MV-4-11 (cell line): ENCODE data around the gene CKAP5.
A peak's percentile ranks its signal among the peaks of the same experiment; 100 is the strongest.
"Not testable (repeated sequence)": the region's sequence is repeated elsewhere in the genome, so short reads cannot be mapped to it uniquely, and the experiment has no call there.

ENCODE experiments used
- DNase-seq: peaks from one replicate; lab custom pipeline; 2025; lab: John Stamatoyannopoulos, UW

CKAP5 gene

GRCh38 chr11:46726206-46726862 is 119.7 kb downstream of the CKAP5 start:
- DNase-seq: no peak

GRCh38 chr11:46725338-46726205 is 120.5 kb downstream of the CKAP5 start:
- no peak for DNase-seq

GRCh38 chr11:46724088-46724487 is 122.0 kb downstream of the CKAP5 start:
- no peak for DNase-seq

- DNase-seq: no peak
Measured at GRCh38 chr11:46723359-46723680, 122.8 kb downstream of the CKAP5 start.

GRCh38 chr11:46722566-46723358 is 123.3 kb downstream of the CKAP5 start:
- no peak for DNase-seq

GRCh38 chr11:46721286-46721685 is 124.8 kb downstream of the CKAP5 start:
- DNase-seq: no peak

- DNase-seq: no peak
Measured at GRCh38 chr11:46719543-46720218, 126.4 kb downstream of the CKAP5 start.

GRCh38 chr11:46719048-46719542 is 127.0 kb downstream of the CKAP5 start, which contains the start of gene F2:
Gene F2, plus strand, starts transcription at chr11:46719213. Its CDS starts 23 bp downstream, at chr11:46719236.
- DNase-seq: no peak

GRCh38 chr11:46718155-46719019 is 127.7 kb downstream of the CKAP5 start:
- DNase-seq: no peak

GRCh38 chr11:46717825-46718154 is 128.3 kb downstream of the CKAP5 start:
- DNase-seq: not testable (repeated sequence)

GRCh38 chr11:46712874-46713576 is 133.1 kb downstream of the CKAP5 start:
- DNase-seq: no peak

GRCh38 chr11:46711303-46711702 is 134.8 kb downstream of the CKAP5 start:
- DNase-seq: no peak

GRCh38 chr11:46710821-46711269 is 135.2 kb downstream of the CKAP5 start:
- peak; percentile 9 for DNase-seq

GRCh38 chr11:46709351-46709750 is 136.7 kb downstream of the CKAP5 start:
- DNase-seq: not testable (repeated sequence)

GRCh38 chr11:46706886-46707285 is 139.2 kb downstream of the CKAP5 start:
- no peak for DNase-seq

GRCh38 chr11:46705070-46705688 is 140.9 kb downstream of the CKAP5 start:
- no peak for DNase-seq

- DNase-seq: no peak
Measured at GRCh38 chr11:46701078-46701654, 144.9 kb downstream of the CKAP5 start.

GRCh38 chr11:46700241-46701077 is 145.6 kb downstream of the CKAP5 start, which contains the start of the genes ARHGAP1 and ZNF408:
Gene ARHGAP1, minus strand, starts transcription at chr11:46700619. Its CDS starts 4,512 bp downstream, at chr11:46696107.
Gene ZNF408, plus strand, starts transcription at chr11:46701031. Its CDS starts 17 bp downstream, at chr11:46701048.
- DNase-seq: peak; percentile 98
